Osteoblast (primary cell): Measurements from ENCODE around the gene PRSS21. TPM values are rescaled to one million over a fixed set of nuclear protein-coding genes. Genes with fewer than 3 reads are reported as not detected.
A peak's percentile ranks its signal among the peaks of the same experiment; 100 is the strongest.

Experiments
- DNase-seq: peaks from one replicate; pipeline ENCODE4 v3.0.0; 2011; ENCODE audit warnings: low spot score, mixed read lengths; ENCODE audit not compliant: insufficient read length; ENCODE audit errors: missing footprints
- H2AFZ ChIP-seq: 2 replicates; pipeline ENCODE4 v1.6.0; 2011; ENCODE audit warnings: mild to moderate bottlenecking, low read length
- H3K27ac ChIP-seq: 2 replicates; pipeline ENCODE4 v1.5.1; 2011; ENCODE audit warnings: mild to moderate bottlenecking, low read depth, low read length, moderate library complexity
- H3K27me3 ChIP-seq: 2 replicates; pipeline ENCODE4 v1.6.0; 2012; ENCODE audit warnings: mild to moderate bottlenecking, control low read depth, inconsistent platforms, low read length, moderate library complexity; ENCODE audit not compliant: insufficient read depth
- H3K36me3 ChIP-seq: 2 replicates; pipeline ENCODE4 v1.5.1; 2011; ENCODE audit warnings: mild to moderate bottlenecking, low read length, control low read depth, moderate library complexity; ENCODE audit not compliant: insufficient read depth
- H3K4me1 ChIP-seq: 2 replicates; pipeline ENCODE4 v1.5.1; 2011; ENCODE audit warnings: mild to moderate bottlenecking, low read length, control low read depth, moderate library complexity; ENCODE audit not compliant: insufficient read depth
- H3K4me2 ChIP-seq: 2 replicates; pipeline ENCODE4 v1.6.0; 2011; ENCODE audit warnings: mild to moderate bottlenecking, low read length; ENCODE audit not compliant: insufficient read depth
- H3K4me3 ChIP-seq: fragments of 200-600 bp; sonication (generic); 3 replicates; pipeline ENCODE4 v1.5.1; 2012; ENCODE audit warnings: mild to moderate bottlenecking, low read length, inconsistent platforms; ENCODE audit not compliant: insufficient read depth
- H3K79me2 ChIP-seq: 2 replicates; pipeline ENCODE4 v1.6.0; 2012; ENCODE audit warnings: mild to moderate bottlenecking, low read length, control low read depth, inconsistent platforms; ENCODE audit not compliant: insufficient read depth
- H3K9me3 ChIP-seq: 2 replicates; pipeline ENCODE4 v1.5.1; 2011; ENCODE audit warnings: low read depth, low read length, control low read depth
- H4K20me1 ChIP-seq: 2 replicates; pipeline ENCODE4 v1.6.0; 2012; ENCODE audit warnings: mild to moderate bottlenecking, low read length, control low read depth; ENCODE audit not compliant: insufficient read depth
- CTCF ChIP-seq: IDR thresholded peaks from 2 replicates; pipeline ENCODE4 v1.5.1; 2011; ENCODE audit warnings: mild to moderate bottlenecking, low read depth, low read length, moderate library complexity; ENCODE audit errors: extremely low read depth
- total RNA-seq: library from RNA; depleted of rRNA; stranded (reverse); fragments of >200 nt; gene quantifications from 2 replicates; pipeline ENCODE4 v1.2.3, GENCODE V29; 2012

The PRSS21 gene
- total RNA-seq, 1 donor: not detected

- Histone ChIP-seq H2AFZ (no peak overlapping the region), H3K4me1 (no peaks in the 10 kb centered on the region), H3K4me3 (no peak overlapping the region), H3K9me3 (no peaks in the 10 kb centered on the region), H3K27ac (no peak overlapping the region), H3K79me2 (no peaks in the 10 kb centered on the region), H4K20me1 (no peaks in the 10 kb centered on the region), H3K4me2 (no peak overlapping the region), H3K36me3 (no peaks in the 10 kb centered on the region), H3K27me3 (peaks cover 52% of the 10 kb centered on the region)
- TF ChIP-seq CTCF: no peak
- no peak for DNase-seq
These were observed 24.1 kb upstream of the PRSS21 start for GRCh38 chr16:2792940-2793339.

DNA sequence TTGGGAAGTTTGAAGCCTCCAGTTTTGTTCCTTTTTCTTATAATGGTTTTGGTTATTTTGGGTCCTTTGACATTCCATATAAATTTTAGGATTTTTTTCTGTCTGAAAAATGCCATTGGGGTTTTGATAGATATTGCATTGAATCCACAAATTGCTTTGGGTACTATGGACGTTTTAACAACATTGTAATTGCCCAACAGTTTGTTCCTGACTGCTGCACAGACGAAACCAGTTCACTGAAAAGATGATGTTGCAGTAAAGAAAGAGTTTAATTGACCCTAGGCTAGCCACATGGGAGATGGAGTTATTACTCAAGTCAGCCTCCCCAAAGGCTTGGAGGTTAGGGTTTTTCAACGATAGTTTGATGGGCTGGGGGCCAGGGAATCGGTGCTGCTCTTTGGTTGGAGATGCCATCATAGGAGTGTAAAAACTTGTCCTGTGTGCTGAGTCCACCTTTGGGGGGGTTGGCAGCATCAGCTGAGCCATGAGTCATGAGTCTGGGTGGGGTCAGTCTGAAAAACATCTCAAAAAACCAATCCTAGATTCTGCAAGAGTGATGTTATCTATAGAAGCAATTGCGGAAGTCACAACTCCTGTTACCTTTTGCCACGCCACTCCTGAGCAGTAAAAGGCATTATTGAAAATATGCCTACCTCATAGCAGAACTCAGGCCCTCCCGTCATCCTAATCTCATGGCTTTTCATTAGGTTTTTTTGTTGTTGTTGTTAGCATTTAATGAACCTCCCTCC is 21.5 kb upstream of the PRSS21 start:
- Histone ChIP-seq H3K4me3 (no peak overlapping the region), H2AFZ (no peak overlapping the region), H3K4me1 (no peaks in the 10 kb centered on the region), H3K79me2 (no peaks in the 10 kb centered on the region), H4K20me1 (no peaks in the 10 kb centered on the region), H3K36me3 (no peaks in the 10 kb centered on the region), H3K9me3 (no peaks in the 10 kb centered on the region), H3K27ac (no peak overlapping the region), H3K4me2 (no peak overlapping the region), H3K27me3 (peaks cover 32% of the 10 kb centered on the region)
- peak; percentile 26 for DNase-seq
- no peak for TF ChIP-seq CTCF

DNA sequence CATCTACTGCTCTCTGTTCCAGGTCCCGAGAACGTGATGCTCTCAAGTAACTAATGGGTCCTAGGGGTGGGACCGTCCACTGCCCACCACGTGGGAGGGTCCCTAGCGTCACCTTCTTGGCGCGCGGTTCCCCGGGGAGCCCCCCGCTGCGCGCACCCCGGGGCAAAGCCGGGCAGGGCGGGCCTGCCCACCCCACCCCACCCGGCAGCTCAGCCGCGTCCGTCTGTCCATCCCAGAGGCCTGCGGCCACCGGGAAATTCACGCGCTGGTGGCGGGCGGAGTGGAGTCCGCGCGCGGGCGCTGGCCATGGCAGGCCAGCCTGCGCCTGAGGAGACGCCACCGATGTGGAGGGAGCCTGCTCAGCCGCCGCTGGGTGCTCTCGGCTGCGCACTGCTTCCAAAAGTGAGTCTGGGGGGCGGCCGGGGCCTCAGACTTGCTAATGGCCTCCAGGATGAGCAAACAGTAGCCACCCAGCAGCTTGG is 18.3 kb upstream of the PRSS21 start:
- H3K79me2 ChIP-seq: no peaks in the 10 kb centered on the region
- DNase-seq: peak; percentile 77
- H3K27ac ChIP-seq: no peak overlapping the region

More for the DNA sequence above, 18.3 kb upstream of the PRSS21 start:
- Histone ChIP-seq H3K4me2 (no peak overlapping the region), H3K9me3 (no peaks in the 10 kb centered on the region), H3K27me3 (peaks cover 19% of the 10 kb centered on the region), H3K4me3 (no peak overlapping the region), H4K20me1 (no peaks in the 10 kb centered on the region), H3K36me3 (no peaks in the 10 kb centered on the region), H2AFZ (no peak overlapping the region), H3K4me1 (no peaks in the 10 kb centered on the region)
- no peak for TF ChIP-seq CTCF
